T-cell (primary cell): ENCODE measurements around the gene F11. TPM values are rescaled to one million over a fixed set of nuclear protein-coding genes. Genes with fewer than 3 reads are reported as not detected.
"Not testable (repeated sequence)": the region's sequence is repeated elsewhere in the genome, so short reads cannot be mapped to it uniquely, and the experiment has no call there.

Experiments used
- ATAC-seq, 4 experiments: fragments of 200-7000 bp in 3 of 4; fragments of 150-1000 bp in 1 of 4; cut with Tn5 transposase; replicated peaks in 1 of 4; 1 replicate in 3 of 4; 2 replicates in 1 of 4; pipeline ENCODE4 v1.10.0; 2021; ENCODE audit warnings: moderate library complexity in 3 of 4, mild to moderate bottlenecking in 2 of 4, moderate number of reproducible peaks in 1 of 4
- CTCF ChIA-PET, 2 donors: fragments of 300-600 bp; sonication (Branson Sonifier 250); formaldehyde crosslinking; loops; one replicate each; lab custom pipeline; 2022; ENCODE audit warnings: antibody characterized with exemption in 2 of 2; lab: Charles Lee
- POLR2A ChIA-PET, 2 donors: fragments of 300-600 bp; sonication (Branson Sonifier 250); formaldehyde crosslinking; loops; one replicate each; lab custom pipeline; 2022; ENCODE audit warnings: antibody characterized with exemption in 2 of 2; lab: Charles Lee
- DNase-seq, 35 experiments: peaks; one replicate each; pipeline versions ENCODE4 v3.0.0 to v3.0.0-alpha.2; 2013 to 2023
- H3K27ac ChIP-seq: one replicate; pipeline ENCODE4 v1.5.1; 2013; ENCODE audit warnings: low read length
- H3K27me3 ChIP-seq, 2 experiments: replicated peaks in 1 of 2; 1 replicate in 1 of 2; 2 replicates in 1 of 2; pipeline versions ENCODE4 v1.6.1 to v1.7.0; 2013; ENCODE audit warnings: low read length in 1 of 2, mixed read lengths in 1 of 2; ENCODE audit not compliant: control insufficient read depth in 2 of 2, insufficient read depth in 2 of 2; ENCODE audit errors: extremely low read depth in 1 of 2
- H3K36me3 ChIP-seq, 2 donors: 1 replicate in 1 of 2; 2 replicates in 1 of 2; pipeline versions ENCODE4 v1.6.1 to v1.7.0; 2013; ENCODE audit warnings: low read length in 1 of 2; ENCODE audit not compliant: control insufficient read depth in 2 of 2, insufficient read depth in 1 of 2; ENCODE audit errors: extremely low read depth in 1 of 2
- H3K4me1 ChIP-seq, 2 experiments: 1 replicate in 1 of 2; 2 replicates in 1 of 2; pipeline versions ENCODE4 v1.6.1 to v1.7.0; 2013; ENCODE audit warnings: low read length in 2 of 2, mixed read lengths in 1 of 2; ENCODE audit not compliant: insufficient read depth in 2 of 2, control insufficient read depth in 1 of 2; ENCODE audit errors: extremely low read depth in 1 of 2
- H3K4me3 ChIP-seq, 2 donors: 1 replicate in 1 of 2; 2 replicates in 1 of 2; pipeline versions ENCODE4 v1.5.1 to v1.7.0; 2013; ENCODE audit warnings: mild to moderate bottlenecking in 2 of 2, low read length in 1 of 2, moderate library complexity in 1 of 2; ENCODE audit not compliant: control insufficient read depth in 1 of 2; ENCODE audit errors: extremely low read depth in 1 of 2
- H3K9me3 ChIP-seq: 2 replicates; pipeline ENCODE4 v1.7.0; 2013
- H3K27ac Mint-ChIP-seq, 2 donors: one replicate each; pipeline ENCODE4 v1.8.0; 2020 to 2021; ENCODE audit warnings: mild to moderate bottlenecking in 2 of 2, mixed read lengths in 2 of 2
- H3K27me3 Mint-ChIP-seq, 2 donors: one replicate each; pipeline ENCODE4 v1.8.0; 2021 to 2022; ENCODE audit warnings: mixed read lengths in 2 of 2
- H3K36me3 Mint-ChIP-seq: one replicate; pipeline ENCODE4 v1.8.0; 2021; ENCODE audit warnings: mixed read lengths
- H3K4me1 Mint-ChIP-seq, 3 donors: one replicate each; pipeline ENCODE4 v1.8.0; 2020 to 2022; ENCODE audit warnings: mixed read lengths in 3 of 3, mild to moderate bottlenecking in 1 of 3
- H3K4me3 Mint-ChIP-seq, 3 donors: one replicate each; pipeline ENCODE4 v1.8.0; 2020 to 2022; ENCODE audit warnings: mild to moderate bottlenecking in 3 of 3, mixed read lengths in 3 of 3, moderate library complexity in 3 of 3
- H3K9me3 Mint-ChIP-seq, 3 donors: one replicate each; pipeline ENCODE4 v1.8.0; 2020 to 2022; ENCODE audit warnings: mixed read lengths in 3 of 3
- WGBS: methylation state at CpG from one replicate; pipeline ENCODE4 v1.1.5; 2013; ENCODE audit warnings: missing lambda C conversion rate; ENCODE audit not compliant: insufficient coverage; 5-methylcytosine and 5-hydroxymethylcytosine counted together
- total RNA-seq, 35 experiments: library from RNA in 6 of 35; stranded (reverse) in 6 of 35; fragments of 120-200 nt in 1 of 35; gene quantifications; one replicate each; pipeline versions ENCODE4 v1.2.1 to v1.2.4 and lab custom pipeline; 2013 to 2026

The F11 gene
- total RNA-seq, 5 donors from 2014 or later (not counting 1 experiment from before 2014, with no cell fraction given): 0.38 TPM; not detected in 4

DNA sequence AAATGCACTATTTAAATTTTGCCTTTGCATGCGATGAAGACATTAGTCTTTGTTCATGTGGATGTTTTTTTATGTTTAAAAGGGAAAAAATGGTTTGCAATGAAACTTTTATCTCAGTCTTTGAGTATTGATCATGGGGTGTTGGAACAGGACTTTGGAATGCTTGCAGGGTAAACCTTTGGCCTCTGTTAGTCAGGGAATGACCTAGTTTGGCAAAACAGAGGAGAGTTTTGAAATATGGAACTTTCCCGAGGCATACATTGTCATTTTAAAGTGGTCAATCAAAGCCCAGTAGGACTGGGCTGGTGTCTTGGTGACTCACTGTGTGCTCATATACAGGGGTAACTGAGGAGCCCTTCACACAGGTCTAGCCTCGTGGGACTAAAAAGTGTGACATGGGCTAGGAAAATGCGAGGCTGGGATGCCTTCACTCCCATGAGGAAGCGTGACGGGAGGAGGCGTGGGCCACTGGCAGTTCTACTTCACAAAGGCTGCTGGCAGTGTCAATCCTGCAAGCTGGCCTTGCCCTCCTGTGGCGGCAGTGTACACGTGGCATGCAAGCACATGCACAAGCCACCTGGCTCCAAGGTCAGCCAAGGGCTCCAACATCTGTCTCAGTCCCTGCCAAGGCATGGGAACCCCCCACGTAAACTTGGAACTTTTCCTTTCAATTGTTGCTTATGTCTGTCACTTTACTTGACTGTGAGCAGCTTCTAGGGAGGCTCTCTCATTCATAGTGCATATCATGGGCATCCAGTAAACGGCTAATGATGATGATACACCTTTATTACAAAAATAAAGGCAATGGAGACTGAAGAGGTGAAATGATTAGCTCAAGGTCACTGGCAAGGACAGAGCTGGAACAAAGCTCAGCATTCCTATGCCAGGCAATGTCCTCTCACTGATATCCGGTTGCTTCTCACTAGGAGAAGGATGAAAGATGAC is 5.2 kb upstream of the F11 start:
- Mint-ChIP-seq H3K27me3 (peaks cover 4 to 11% of the 10 kb centered on the region in 2 donors), H3K9me3 (no peaks in the 10 kb centered on the region), H3K27ac (no peak overlapping the region), H3K4me3 (no peak overlapping the region), H3K36me3 (peaks cover 21% of the 10 kb centered on the region), H3K4me1 (no peaks in the 10 kb centered on the region)
- DNase-seq (no peak), ATAC-seq (no peak)
- Histone ChIP-seq H3K9me3 (no peaks in the 10 kb centered on the region), H3K27ac (no peak overlapping the region), H3K4me1 (no peaks in the 10 kb centered on the region), H3K36me3 (no peaks in the 10 kb centered on the region), H3K27me3 (peaks cover 0 to 11% of the 10 kb centered on the region in 2 experiments), H3K4me3 (no peak overlapping the region)
- CTCF ChIA-PET: no interaction called here
- POLR2A ChIA-PET: no interaction called here
- 80% methylated on average over 10 of the region's 12 CpGs for WGBS

DNA sequence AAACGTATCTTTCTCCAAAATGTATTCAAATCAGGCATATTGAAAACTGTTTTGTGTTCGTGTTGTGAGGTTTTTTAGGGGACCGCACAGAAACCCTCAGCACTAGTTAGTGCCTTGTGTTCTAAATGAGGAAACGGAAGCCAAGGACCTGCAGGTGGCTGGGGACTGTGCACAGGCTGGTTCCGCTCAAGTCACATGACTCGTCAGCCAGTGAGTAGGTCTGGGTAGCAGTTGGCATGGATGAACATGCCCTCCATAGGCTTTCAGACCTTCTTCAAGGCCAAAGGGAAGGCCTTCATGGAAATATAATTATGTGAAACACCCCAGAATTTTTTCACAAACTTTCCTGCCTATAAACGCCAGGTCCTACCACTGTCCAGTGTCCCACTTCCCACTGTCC is 1.3 kb upstream of the F11 start:
- H3K4me1 Mint-ChIP-seq: no peaks in the 10 kb centered on the region
- no peak overlapping the region for H3K4me3 Mint-ChIP-seq
- H3K9me3 Mint-ChIP-seq: no peaks in the 10 kb centered on the region
- no peak for ATAC-seq
- H3K27me3 Mint-ChIP-seq: peaks cover 14 to 26% of the 10 kb centered on the region in 2 donors
- no peak overlapping the region for H3K4me3 ChIP-seq
- H3K4me1 ChIP-seq: no peaks in the 10 kb centered on the region
- no peak for DNase-seq
- ChIA-PET CTCF (no interaction called here), POLR2A (no interaction called here)
- no peaks in the 10 kb centered on the region for H3K36me3 Mint-ChIP-seq
- WGBS: 88% methylated on average over 5 of the region's 7 CpGs
- no peak overlapping the region for H3K27ac Mint-ChIP-seq
- H3K36me3 ChIP-seq: no peaks in the 10 kb centered on the region
- H3K27me3 ChIP-seq: peaks cover 0 to 14% of the 10 kb centered on the region in 2 experiments
- H3K9me3 ChIP-seq: no peaks in the 10 kb centered on the region
- H3K27ac ChIP-seq: no peak overlapping the region

DNA sequence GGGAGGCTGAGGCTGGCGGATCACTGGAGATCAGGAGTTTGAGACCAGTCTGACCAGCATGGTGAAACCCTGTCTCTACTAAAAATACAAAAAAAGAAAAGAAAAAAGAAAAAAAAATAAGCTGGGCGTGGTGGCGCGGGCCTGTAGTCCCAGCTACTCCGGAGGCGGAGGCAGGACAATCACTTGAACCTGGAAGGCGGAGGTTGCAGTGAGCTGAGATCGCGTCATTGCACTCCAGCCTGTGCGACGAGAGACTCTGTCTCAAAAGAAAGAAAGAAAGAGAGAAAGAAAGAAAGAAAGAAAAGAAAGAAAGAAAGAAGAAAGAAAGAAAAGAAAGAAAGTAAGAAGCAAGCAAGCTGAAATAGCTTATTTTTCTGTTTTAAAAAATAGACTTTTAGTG is 739 bp upstream of the F11 start:
- H3K4me3 ChIP-seq, H3K4me1 ChIP-seq, H3K27ac Mint-ChIP-seq, DNase-seq, H3K4me1 Mint-ChIP-seq, ATAC-seq, H3K36me3 ChIP-seq, CTCF ChIA-PET, H3K36me3 Mint-ChIP-seq, POLR2A ChIA-PET, H3K9me3 ChIP-seq, H3K9me3 Mint-ChIP-seq, H3K27ac ChIP-seq, H3K4me3 Mint-ChIP-seq: not testable (repeated sequence)
- H3K27me3 ChIP-seq: peaks cover 0 to 14% of the 10 kb centered on the region in 2 experiments
- peaks cover 17 to 26% of the 10 kb centered on the region in 2 donors for H3K27me3 Mint-ChIP-seq
- 92% methylated on average over 10 of the region's 11 CpGs for WGBS

DNA sequence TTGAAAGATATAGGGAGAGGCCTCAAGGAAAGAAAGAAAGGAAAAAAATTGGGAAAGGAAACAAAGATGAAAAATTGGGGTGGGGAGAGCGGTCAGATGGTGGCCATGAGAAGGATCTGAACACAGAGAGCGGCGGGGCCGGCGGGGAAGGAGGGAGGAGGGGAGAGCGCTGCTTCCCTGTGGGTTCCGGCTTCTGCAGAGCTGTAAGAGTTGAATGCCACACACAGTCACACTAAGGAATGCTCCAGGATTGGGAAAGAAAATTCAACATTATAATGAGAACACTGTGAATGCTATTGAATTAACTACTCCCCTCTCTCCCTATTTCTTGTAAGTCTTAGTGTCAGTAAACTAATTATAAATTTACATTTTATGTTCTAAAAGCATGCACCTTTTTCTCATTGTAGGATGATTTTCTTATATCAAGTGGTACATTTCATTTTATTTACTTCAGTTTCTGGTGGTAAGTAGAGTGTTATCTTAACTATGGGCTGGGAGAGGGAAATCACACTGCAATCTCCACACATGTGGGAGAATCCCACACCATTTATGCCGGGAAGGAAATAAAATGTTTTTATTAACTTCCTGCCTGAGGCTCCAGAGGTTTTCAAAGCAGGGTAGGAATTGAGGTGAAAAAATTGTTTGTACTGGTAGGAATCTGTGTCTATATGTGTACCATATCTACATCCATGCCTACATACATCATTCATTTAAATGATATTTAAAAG is 904 bp downstream of the F11 start:
- no peak for DNase-seq
- no peak for ATAC-seq
- CTCF ChIA-PET: no interaction called here

DNA sequence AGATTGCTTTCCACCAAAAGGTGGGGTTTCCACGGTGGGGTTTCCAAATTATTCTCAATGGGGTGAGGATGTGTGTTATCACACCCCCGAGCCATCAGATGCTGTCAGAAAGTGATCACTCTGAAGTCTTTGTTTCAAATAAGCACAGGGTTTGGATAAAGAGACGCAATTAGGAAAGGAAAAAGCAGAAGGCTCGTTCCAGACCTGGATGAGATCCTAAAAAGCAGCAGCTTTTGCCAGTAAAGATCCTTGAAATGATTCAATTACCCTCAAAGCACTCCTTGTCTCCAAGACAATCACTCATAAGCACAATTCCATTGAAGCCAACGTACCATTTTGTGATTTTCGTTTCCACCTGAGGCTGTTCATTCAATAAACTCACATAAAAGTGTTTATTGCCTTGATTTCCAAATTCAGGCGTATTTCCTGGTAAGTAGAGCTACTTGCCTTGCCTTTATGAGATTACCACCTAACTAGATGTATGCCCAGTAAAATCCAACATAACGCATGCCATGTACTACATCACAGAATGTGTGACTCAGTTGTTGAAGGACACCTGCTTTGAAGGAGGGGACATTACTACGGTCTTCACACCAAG is 5.2 kb downstream of the F11 start:
- Mint-ChIP-seq H3K9me3 (no peaks in the 10 kb centered on the region), H3K36me3 (no peaks in the 10 kb centered on the region), H3K4me3 (no peak overlapping the region), H3K27me3 (peaks cover 15% of the 10 kb centered on the region in 2 donors), H3K4me1 (no peaks in the 10 kb centered on the region), H3K27ac (no peak overlapping the region)
- POLR2A ChIA-PET: no interaction called here
- no peak overlapping the region for H3K4me3 ChIP-seq
- no peaks in the 10 kb centered on the region for H3K4me1 ChIP-seq
- no peak for ATAC-seq
- no peaks in the 10 kb centered on the region for H3K9me3 ChIP-seq
- DNase-seq: no peak
- H3K36me3 ChIP-seq: no peaks in the 10 kb centered on the region
- no peak overlapping the region for H3K27ac ChIP-seq
- CTCF ChIA-PET: no interaction called here
- WGBS: 71% methylated on average over 3 of the region's 9 CpGs
- peaks cover 0 to 3% of the 10 kb centered on the region in 2 experiments for H3K27me3 ChIP-seq

More for the DNA sequence above, 904 bp downstream of the F11 start:
- H3K4me3 Mint-ChIP-seq: no peak overlapping the region
- Histone ChIP-seq H3K27me3 (peaks cover 0 to 11% of the 10 kb centered on the region in 2 experiments), H3K4me3 (no peak overlapping the region), H3K4me1 (no peaks in the 10 kb centered on the region), H3K36me3 (no peaks in the 10 kb centered on the region), H3K27ac (no peak overlapping the region), H3K9me3 (no peaks in the 10 kb centered on the region)
- no peaks in the 10 kb centered on the region for H3K9me3 Mint-ChIP-seq
- POLR2A ChIA-PET: no interaction called here
- no peak overlapping the region for H3K27ac Mint-ChIP-seq
- no peaks in the 10 kb centered on the region for H3K36me3 Mint-ChIP-seq
- 0% methylated on average over 1 of the region's 8 CpGs for WGBS
- H3K27me3 Mint-ChIP-seq: peaks cover 17 to 26% of the 10 kb centered on the region in 2 donors
- H3K4me1 Mint-ChIP-seq: no peaks in the 10 kb centered on the region

DNA sequence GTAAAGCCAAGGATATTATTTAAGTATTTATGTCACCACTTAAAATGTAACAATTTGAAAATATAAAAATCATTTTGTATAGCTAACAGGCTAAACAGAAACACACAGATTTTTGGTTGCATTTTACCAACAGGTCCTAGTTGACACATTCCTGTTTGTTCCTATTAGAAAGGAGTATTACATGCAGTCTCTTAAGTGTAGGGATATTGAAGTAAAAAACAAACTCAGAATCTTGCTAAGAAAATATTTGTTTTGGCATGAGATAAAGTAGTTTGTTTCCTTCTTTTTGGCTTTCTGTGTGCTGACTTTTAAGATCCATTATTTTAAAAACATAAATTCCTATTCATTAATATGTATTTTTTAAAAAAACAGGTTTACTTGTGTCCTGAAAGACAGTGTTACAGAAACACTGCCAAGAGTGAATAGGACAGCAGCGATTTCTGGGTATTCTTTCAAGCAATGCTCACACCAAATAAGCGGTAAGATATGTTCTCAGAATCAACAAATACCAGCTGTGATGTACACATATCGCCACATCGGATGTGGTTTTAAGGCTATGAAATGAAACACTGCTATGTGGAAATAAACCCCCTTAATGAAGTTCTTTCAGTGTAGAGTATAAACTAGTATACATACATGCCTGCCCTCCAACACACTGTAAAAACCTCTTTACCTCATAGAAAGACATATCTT is 6.9 kb downstream of the F11 start:
- ChIA-PET POLR2A (no interaction called here), CTCF (no interaction called here)
- whole genome bisulfite sequencing: no CpG with 5 or more reads among the region's 4 CpGs
- no peak overlapping the region for H3K4me3 ChIP-seq
- no peaks in the 10 kb centered on the region for H3K9me3 ChIP-seq
- Mint-ChIP-seq H3K27ac (no peak overlapping the region), H3K4me3 (no peak overlapping the region), H3K4me1 (no peaks in the 10 kb centered on the region), H3K27me3 (peaks cover 7 to 12% of the 10 kb centered on the region in 2 donors), H3K9me3 (no peaks in the 10 kb centered on the region), H3K36me3 (no peaks in the 10 kb centered on the region)
- H3K27me3 ChIP-seq: no peaks in the 10 kb centered on the region
- DNase-seq: no peak
- no peak for ATAC-seq
- no peak overlapping the region for H3K27ac ChIP-seq
- no peaks in the 10 kb centered on the region for H3K4me1 ChIP-seq
- no peaks in the 10 kb centered on the region for H3K36me3 ChIP-seq
